GM04504 (cell line): ENCODE data around the gene MAP3K14.

Experiments
- DNase-seq: peaks from one replicate; pipeline ENCODE4 v3.0.0-alpha.2; 2012; ENCODE audit warnings: low read depth

Gene MAP3K14

GRCh38 chr17:45282683-45283644 lies 33.9 kb downstream of the MAP3K14 start:
- DNase-seq, result no peak

- DNase-seq, result no peak
These were observed 36.9 kb downstream of the MAP3K14 start for GRCh38 chr17:45279898-45280297.

- DNase-seq, result no peak
These were observed 38.8 kb downstream of the MAP3K14 start for GRCh38 chr17:45277992-45278391.

GRCh38 chr17:45277216-45277849 lies 39.5 kb downstream of the MAP3K14 start:
- DNase-seq, result peak; percentile 74

- no peak for DNase-seq
These were observed 40.8 kb downstream of the MAP3K14 start for GRCh38 chr17:45276031-45276430.

GRCh38 chr17:45274033-45274432 lies 42.8 kb downstream of the MAP3K14 start:
- DNase-seq, result no peak

- DNase-seq, result no peak
These were observed 43.3 kb downstream of the MAP3K14 start for GRCh38 chr17:45273551-45273957.

GRCh38 chr17:45271603-45272002 lies 45.2 kb downstream of the MAP3K14 start:
- DNase-seq, result no peak

GRCh38 chr17:45270828-45271418 lies 45.9 kb downstream of the MAP3K14 start:
- no peak for DNase-seq

GRCh38 chr17:45269912-45270311 lies 46.9 kb downstream of the MAP3K14 start:
- DNase-seq, result no peak

- DNase-seq, result no peak
These were observed 49.3 kb downstream of the MAP3K14 start for GRCh38 chr17:45267436-45268055.

- no peak for DNase-seq
These were observed 50.4 kb downstream of the MAP3K14 start for GRCh38 chr17:45266372-45266926.

- DNase-seq, result peak; percentile 80
These were observed 51.0 kb downstream of the MAP3K14 start for GRCh38 chr17:45265821-45266220.

GRCh38 chr17:45264988-45265387 lies 51.8 kb downstream of the MAP3K14 start:
- DNase-seq, result no peak

GRCh38 chr17:45264430-45264829 lies 52.4 kb downstream of the MAP3K14 start:
- no peak for DNase-seq

- no peak for DNase-seq
These were observed 53.4 kb downstream of the MAP3K14 start for GRCh38 chr17:45263477-45263860.

GRCh38 chr17:45262516-45263476 lies 54.0 kb downstream of the MAP3K14 start:
- DNase-seq, result no peak

- no peak for DNase-seq
These were observed 55.0 kb downstream of the MAP3K14 start, which contains the start of gene SPATA32 for GRCh38 chr17:45261577-45262515. Gene SPATA32, minus strand, starts transcription at chr17:45262094. Its CDS starts 78 bp downstream, at chr17:45262016.

GRCh38 chr17:45260204-45260783 lies 56.5 kb downstream of the MAP3K14 start:
- no peak for DNase-seq
